ENCODE data around the gene SLC35F3.

SLC35F3 gene

GRCh38 chr1:234265321-234265720, 360.8 kb downstream of the SLC35F3 start:
- DNase-seq: no peak

- DNase-seq: no peak
These were observed 361.4 kb downstream of the SLC35F3 start for GRCh38 chr1:234265861-234266260.

GRCh38 chr1:234270093-234270492, 365.6 kb downstream of the SLC35F3 start:
- DNase-seq: no peak

GRCh38 chr1:234270581-234271242, 366.2 kb downstream of the SLC35F3 start:
- no peak for DNase-seq

GRCh38 chr1:234271243-234271606, 366.7 kb downstream of the SLC35F3 start:
- DNase-seq: no peak

GRCh38 chr1:234272656-234273312, 368.3 kb downstream of the SLC35F3 start:
- DNase-seq: no peak

GRCh38 chr1:234273981-234274380, 369.5 kb downstream of the SLC35F3 start:
- DNase-seq: no peak

- no peak for DNase-seq
These were observed 371.8 kb downstream of the SLC35F3 start for GRCh38 chr1:234276151-234276788.

GRCh38 chr1:234277161-234277868, 372.8 kb downstream of the SLC35F3 start:
- no peak for DNase-seq

GRCh38 chr1:234279021-234279420, 374.5 kb downstream of the SLC35F3 start:
- DNase-seq: no peak

- no peak for DNase-seq
These were observed 376.0 kb downstream of the SLC35F3 start for GRCh38 chr1:234280500-234280899.

GRCh38 chr1:234281826-234282489, 377.5 kb downstream of the SLC35F3 start:
- DNase-seq: no peak

GRCh38 chr1:234286206-234286605, 381.7 kb downstream of the SLC35F3 start:
- no peak for DNase-seq

- DNase-seq: no peak
These were observed 384.5 kb downstream of the SLC35F3 start for GRCh38 chr1:234288946-234289345.

GRCh38 chr1:234289538-234290305, 385.2 kb downstream of the SLC35F3 start:
- no peak for DNase-seq

GRCh38 chr1:234292011-234292410, 387.5 kb downstream of the SLC35F3 start:
- DNase-seq: no peak

- DNase-seq: no peak
These were observed 388.1 kb downstream of the SLC35F3 start for GRCh38 chr1:234292548-234292947.

- no peak for DNase-seq
These were observed 389.8 kb downstream of the SLC35F3 start for GRCh38 chr1:234294109-234294817.

GRCh38 chr1:234295068-234295467, 390.6 kb downstream of the SLC35F3 start:
- no peak for DNase-seq

GRCh38 chr1:234295626-234296025, 391.1 kb downstream of the SLC35F3 start:
- no peak for DNase-seq

GRCh38 chr1:234296496-234296895, 392.0 kb downstream of the SLC35F3 start:
- DNase-seq: no peak

GRCh38 chr1:234297668-234298067, 393.2 kb downstream of the SLC35F3 start:
- DNase-seq: no peak

Measured in DMS79 (cell line).